Heart left ventricle (tissue), 16 donors: ENCODE results near the gene GATA5. TPM values are rescaled to one million over a fixed set of nuclear protein-coding genes. Genes with fewer than 3 reads are reported as not detected.

ENCODE experiments used
- ATAC-seq, 4 donors: fragments of 200-7000 bp; cut with Tn5 transposase; one replicate each; pipeline ENCODE4 v1.9.1; 2020 to 2022; ENCODE audit warnings: moderate library complexity in 4 of 4, mild to moderate bottlenecking in 3 of 4, moderate number of reproducible peaks in 1 of 4
- DNase-seq, 5 donors: peaks; one replicate each; pipeline ENCODE4 v3.0.0-alpha.2; 2020
- H3K27ac ChIP-seq, 12 donors: fragments of 200-600 bp; sonication (generic) in 4 of 12; one replicate each; pipeline versions ENCODE4 v1.5.0 to v1.8.0; 2016 to 2022; ENCODE audit warnings: mild to moderate bottlenecking in 2 of 12
- H3K27me3 ChIP-seq, 9 donors: fragments of 200-600 bp; sonication (generic) in 2 of 9; one replicate each; pipeline versions ENCODE4 v1.5.1 to v1.8.0; 2016 to 2022; ENCODE audit warnings: mild to moderate bottlenecking in 3 of 9
- H3K36me3 ChIP-seq, 9 donors: fragments of 200-600 bp; sonication (generic) in 2 of 9; one replicate each; pipeline versions ENCODE4 v1.5.0 to v1.8.0; 2018 to 2022; ENCODE audit warnings: mild to moderate bottlenecking in 2 of 9
- H3K4me1 ChIP-seq, 12 donors: fragments of 200-600 bp; sonication (generic) in 4 of 12; one replicate each; pipeline versions ENCODE4 v1.5.0 to v1.8.0; 2016 to 2022; ENCODE audit warnings: mild to moderate bottlenecking in 3 of 12
- H3K4me3 ChIP-seq, 12 donors: fragments of 200-600 bp; sonication (generic) in 4 of 12; one replicate each; pipeline versions ENCODE4 v1.5.0 to v1.8.0; 2017 to 2022; ENCODE audit warnings: mild to moderate bottlenecking in 9 of 12, moderate library complexity in 4 of 12
- H3K9me3 ChIP-seq, 12 donors: fragments of 200-600 bp; sonication (generic) in 4 of 12; one replicate each; pipeline versions ENCODE4 v1.5.0 to v1.8.0; 2016 to 2022; ENCODE audit warnings: mild to moderate bottlenecking in 1 of 12
- POLR2A ChIP-seq, 2 donors: fragments of 450-650 bp; IDR thresholded peaks; one replicate each; pipeline ENCODE4 v1.6.1; 2017; ENCODE audit warnings: antibody characterized with exemption in 2 of 2, mild to moderate bottlenecking in 2 of 2, moderate library complexity in 2 of 2
- WGBS, 4 donors: extraction: QIAGEN DNeasy Blood & Tissue Kit in 2 of 4; methylation state at CpG; one replicate each; pipeline versions ENCODE4 v1.1.5 to v1.1.7; 2013 to 2018; 5-methylcytosine and 5-hydroxymethylcytosine counted together
- intact Hi-C, 10 donors: fragments of 100-400 bp; cut with DNase I; formaldehyde crosslinking; loops; one replicate each; pipeline versions ENCODE4 v1.11.1 to v1.14.2; 2022
- polyA plus RNA-seq, 2 donors: library from polyadenylated mRNA; stranded (reverse); fragments of 200-250 nt; gene quantifications; one replicate each; pipeline ENCODE4 v1.2.3, GENCODE V29; 2013
- total RNA-seq, 9 donors: library from RNA; depleted of rRNA in 2 of 9; stranded (reverse); fragments of >200 nt in 2 of 9; fragmentation: NEBNext Ultra II Directional in 3 of 9; extraction: Animal tissue kit (Norgen Biotek cat#: 25700) in 3 of 9; gene quantifications; one replicate each; pipeline versions ENCODE4 v1.1.0 to v1.2.4, GENCODE V29; 2016 to 2023
- TF ChIP-seq, protein P1 (sequence below), 12 donors: fragments of 200-600 bp; sonication (generic) in 4 of 12; IDR thresholded peaks; one replicate each; pipeline versions ENCODE4 v1.5.0 to v1.8.0; 2018 to 2022; ENCODE audit warnings: antibody characterized with exemption in 12 of 12, mild to moderate bottlenecking in 5 of 12
- donor health status: ischemic (EF 13 %, LVEDD 7.1; RV severe dilation, severe dysfunction).
- donor health status: healthy with polysubstance abuse.
- donor health status: DM: no; HTN: yes; CAD: no.
- donor health status: DM: no; HTN: no; CAD: no.
- donor health status: ischemic (EF 25% LVEDD 6.9; RV normal size, moderate dysfunction).
- donor health status: ischemic (EF 25% LVEDD 5.7; RV mildly dilated, moderate dysfunction).
- donor health status: healthy.
- donor health status: DM: yes; HTN: yes; CAD: no.
- donor health status: ischemic (EF 35%, LVEDD 5.7; RV mildly dilated, moderate dysfunction).
- donor health status: nonischemic (EF 11% LVEDD 7.7; RV severe dilation, severe dysfunction).
- donor health status: DM: yes; HTN: yes; CAD: no.
- donor health status: PGD.
- donor health status: ischemic (EF 29% LVEDD 5.4; RV normal size, mild dysfunction).
- donor health status: nonischemic (EF 23%, LVEDD 6.1; RV moderate dilation, normal function).

Gene GATA5
- total and polyA plus RNA-seq, 11 donors, result 0.21 to 7.4 (median 0.98) TPM

DNA sequence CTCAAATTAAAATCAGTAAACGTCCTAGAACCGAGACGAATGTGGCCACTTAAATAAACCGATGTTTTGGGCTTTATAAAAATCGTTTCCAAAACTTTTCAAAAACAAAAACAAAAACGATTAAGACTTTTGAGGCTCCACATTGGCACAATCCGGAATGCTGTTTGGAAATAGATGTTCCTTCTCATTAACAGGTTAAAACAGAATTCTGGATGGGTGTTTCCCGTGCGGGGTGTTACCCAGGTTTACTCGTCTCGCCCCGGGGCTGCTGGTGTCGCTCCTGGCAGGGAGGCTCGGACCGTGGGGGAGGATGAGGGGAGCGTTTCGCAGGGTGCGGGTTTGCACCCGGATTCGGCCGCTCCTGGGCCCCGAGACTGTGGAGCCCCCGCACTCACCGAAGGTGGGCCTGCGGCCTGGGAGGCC, 1.2 kb downstream of the GATA5 start:
- no peak for ATAC-seq
- 21 to 40% (median 28%) methylated on average over 20 to 25 of the region's 25 CpGs for WGBS, 4 donors
- H3K36me3 ChIP-seq, result no peaks in the 10 kb centered on the region
- no peaks in the 10 kb centered on the region for H3K9me3 ChIP-seq
- H3K27me3 ChIP-seq, result peaks cover 26 to 76% (median 45%) of the 10 kb centered on the region in 9 donors
- H3K4me1 ChIP-seq, result peaks cover 0 to 20% (median 8%) of the 10 kb centered on the region in 12 donors
- H3K4me3 ChIP-seq, result peak overlapping the region in 6 of 12 donors; percentile 39 to 63 (median 55)
- DNase-seq, result no peak
- TF ChIP-seq POLR2A (IDR thresholded peaks at IDR 0.05), result no peak
- TF ChIP-seq, protein P1, sequence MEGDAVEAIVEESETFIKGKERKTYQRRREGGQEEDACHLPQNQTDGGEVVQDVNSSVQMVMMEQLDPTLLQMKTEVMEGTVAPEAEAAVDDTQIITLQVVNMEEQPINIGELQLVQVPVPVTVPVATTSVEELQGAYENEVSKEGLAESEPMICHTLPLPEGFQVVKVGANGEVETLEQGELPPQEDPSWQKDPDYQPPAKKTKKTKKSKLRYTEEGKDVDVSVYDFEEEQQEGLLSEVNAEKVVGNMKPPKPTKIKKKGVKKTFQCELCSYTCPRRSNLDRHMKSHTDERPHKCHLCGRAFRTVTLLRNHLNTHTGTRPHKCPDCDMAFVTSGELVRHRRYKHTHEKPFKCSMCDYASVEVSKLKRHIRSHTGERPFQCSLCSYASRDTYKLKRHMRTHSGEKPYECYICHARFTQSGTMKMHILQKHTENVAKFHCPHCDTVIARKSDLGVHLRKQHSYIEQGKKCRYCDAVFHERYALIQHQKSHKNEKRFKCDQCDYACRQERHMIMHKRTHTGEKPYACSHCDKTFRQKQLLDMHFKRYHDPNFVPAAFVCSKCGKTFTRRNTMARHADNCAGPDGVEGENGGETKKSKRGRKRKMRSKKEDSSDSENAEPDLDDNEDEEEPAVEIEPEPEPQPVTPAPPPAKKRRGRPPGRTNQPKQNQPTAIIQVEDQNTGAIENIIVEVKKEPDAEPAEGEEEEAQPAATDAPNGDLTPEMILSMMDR (IDR thresholded peaks at IDR 0.05), result no peak
- intact Hi-C loops, result loop anchor here in 1 of 10 donors (1.0 kb wide), 1 partner anchor 13 kb away; no protein-coding TSS in a partner anchor
- H3K27ac ChIP-seq, result no peak overlapping the region

DNA sequence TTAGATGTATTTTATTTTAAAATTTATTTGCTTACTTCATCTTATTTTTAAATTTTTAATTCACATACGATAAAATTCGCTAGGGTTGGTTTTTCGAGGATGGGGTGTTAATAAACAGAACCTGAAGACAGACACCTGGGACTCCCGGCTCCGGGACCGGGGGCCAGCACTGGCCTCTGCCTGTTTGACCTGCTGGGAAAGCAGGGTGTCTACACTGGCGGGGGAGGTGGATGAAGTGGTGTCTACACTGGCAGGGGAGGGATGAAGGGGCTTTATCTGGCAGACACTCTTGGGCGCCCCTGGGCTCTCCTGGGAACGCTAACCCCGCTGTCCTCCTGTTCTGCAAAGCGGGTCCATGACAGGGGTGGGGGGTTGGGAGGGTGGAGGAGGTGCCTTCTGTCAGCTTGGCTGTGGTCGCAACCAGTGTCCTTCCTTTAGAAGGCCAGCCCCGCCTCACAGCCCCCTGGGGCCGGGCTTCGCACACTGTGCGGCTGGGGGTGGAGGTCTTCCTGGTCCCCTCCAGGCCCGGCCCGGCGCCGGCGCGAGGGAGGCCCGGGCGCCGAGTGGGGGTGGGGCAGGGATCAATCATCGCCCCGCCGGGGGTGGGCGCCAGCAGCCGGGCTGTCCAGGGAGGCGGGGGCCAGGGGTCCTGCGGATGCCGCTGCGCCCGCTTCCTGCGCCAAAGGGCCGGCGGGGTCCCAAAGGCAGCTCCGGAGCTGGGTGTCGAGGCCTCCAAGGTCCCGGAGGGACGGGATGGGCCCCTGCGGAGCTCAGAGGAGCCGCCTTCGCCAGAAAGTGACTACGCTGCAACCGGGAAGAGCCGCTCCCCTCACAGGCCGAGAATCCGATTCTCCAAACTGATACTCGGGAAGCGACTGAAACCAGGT, 1.8 kb downstream of the GATA5 start:
- 25 to 46% (median 35%) methylated on average over 35 to 52 of the region's 52 CpGs for WGBS, 4 donors
- ATAC-seq (no peak), DNase-seq (no peak)
- peaks cover 0 to 20% (median 8%) of the 10 kb centered on the region in 12 donors for H3K4me1 ChIP-seq
- H3K9me3 ChIP-seq, result no peaks in the 10 kb centered on the region
- peaks cover 26 to 69% (median 42%) of the 10 kb centered on the region in 9 donors for H3K27me3 ChIP-seq
- no peak overlapping the region for H3K27ac ChIP-seq
- no peaks in the 10 kb centered on the region for H3K36me3 ChIP-seq
- H3K4me3 ChIP-seq, result peak overlapping the region in 4 of 12 donors; percentile 23 to 63 (median 56)
- intact Hi-C loops, result no loop called here
- TF ChIP-seq, protein P1 (IDR thresholded peaks at IDR 0.05), result no peak
- no peak for TF ChIP-seq POLR2A (IDR thresholded peaks at IDR 0.05)

DNA sequence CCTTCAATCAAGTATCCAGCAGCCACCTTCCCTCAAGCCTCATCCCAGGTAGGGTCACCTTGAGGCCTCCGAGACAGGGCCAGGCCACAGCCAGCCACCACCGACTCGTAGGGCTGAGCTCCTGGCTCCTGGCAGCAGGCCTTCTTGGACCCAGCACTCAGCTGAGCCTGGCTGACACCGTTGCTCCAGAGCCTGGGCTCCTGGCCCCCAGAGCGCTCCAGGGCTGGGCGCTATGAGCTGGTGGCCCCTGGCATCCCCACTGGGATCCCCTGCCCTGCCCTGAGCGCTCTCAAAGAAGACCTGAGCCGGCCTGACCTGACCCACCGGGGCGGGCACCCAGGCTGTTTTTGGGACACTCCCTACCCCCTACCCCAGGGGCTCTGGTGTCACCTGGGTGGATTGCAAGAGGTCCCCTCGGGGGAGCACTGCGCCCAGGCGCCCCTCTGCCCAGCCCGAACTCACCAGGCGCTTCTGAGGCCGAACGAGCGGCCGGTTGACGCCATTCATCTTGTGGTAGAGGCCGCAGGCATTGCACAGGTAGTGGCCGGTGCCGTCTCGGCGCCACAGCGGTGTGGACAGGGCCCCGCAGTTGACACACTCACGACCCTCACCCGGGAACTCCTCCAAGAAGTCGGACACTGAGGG, 2.7 kb downstream of the GATA5 start:
- H3K27me3 ChIP-seq, result peaks cover 26 to 68% (median 37%) of the 10 kb centered on the region in 9 donors
- intact Hi-C loops, result no loop called here
- no peaks in the 10 kb centered on the region for H3K36me3 ChIP-seq
- no peak overlapping the region for H3K4me3 ChIP-seq
- ATAC-seq, result no peak
- 71 to 82% (median 77%) methylated on average over 20 to 30 of the region's 30 CpGs for WGBS, 4 donors
- TF ChIP-seq, protein P1 (IDR thresholded peaks at IDR 0.05), result no peak
- no peak for TF ChIP-seq POLR2A (IDR thresholded peaks at IDR 0.05)
- H3K9me3 ChIP-seq, result no peaks in the 10 kb centered on the region
- peak overlapping the region in 1 of 12 donors; percentile 9 for H3K27ac ChIP-seq
- H3K4me1 ChIP-seq, result peaks cover 0 to 20% (median 8%) of the 10 kb centered on the region in 12 donors
- DNase-seq, result no peak
